DMS153 (cell line): ENCODE data around the gene GANC.
"Not testable (repeated sequence)": the region's sequence is repeated elsewhere in the genome, so short reads cannot be mapped to it uniquely, and the experiment has no call there.

Experiments
- DNase-seq: peaks from one replicate; lab custom pipeline; 2025; lab: John Stamatoyannopoulos, UW

GANC gene

GRCh38 chr15:42272939-42273899 is at the start of gene GANC, which contains the start of gene TMEM87A:
Gene GANC (plus strand): TSS chr15:42273201. CDS start chr15:42274482, 1,281 bp downstream.
Gene TMEM87A (minus strand): TSS chr15:42273433. CDS start chr15:42273398, 35 bp downstream.
- DNase-seq = peak; percentile 91

- no peak for DNase-seq
Measured at GRCh38 chr15:42226648-42227047, 46.4 kb upstream of the GANC start.

- no peak for DNase-seq
Measured at GRCh38 chr15:42228036-42228435, 45.0 kb upstream of the GANC start.

GRCh38 chr15:42228981-42229380 is 44.0 kb upstream of the GANC start:
- not testable (repeated sequence) for DNase-seq

- no peak for DNase-seq
Measured at GRCh38 chr15:42231088-42231487, 41.9 kb upstream of the GANC start.

- no peak for DNase-seq
Measured at GRCh38 chr15:42232606-42233005, 40.4 kb upstream of the GANC start.

GRCh38 chr15:42233107-42233506 is 39.9 kb upstream of the GANC start:
- DNase-seq = no peak

- DNase-seq = no peak
Measured at GRCh38 chr15:42239528-42240182, 33.3 kb upstream of the GANC start.

GRCh38 chr15:42240823-42241222 is 32.2 kb upstream of the GANC start:
- no peak for DNase-seq

- no peak for DNase-seq
Measured at GRCh38 chr15:42253300-42253699, 19.7 kb upstream of the GANC start.

- no peak for DNase-seq
Measured at GRCh38 chr15:42264795-42265194, 8.2 kb upstream of the GANC start.

- no peak for DNase-seq
Measured at GRCh38 chr15:42267286-42267685, 5.7 kb upstream of the GANC start.

- DNase-seq = no peak
Measured at GRCh38 chr15:42270551-42270950, 2.5 kb upstream of the GANC start.

GRCh38 chr15:42270996-42271395 is 2.0 kb upstream of the GANC start:
- no peak for DNase-seq

- no peak for DNase-seq
Measured at GRCh38 chr15:42273900-42274701, 1.1 kb downstream of the GANC start.

GRCh38 chr15:42274702-42274989 is 1.6 kb downstream of the GANC start:
- DNase-seq = no peak

GRCh38 chr15:42275780-42276391 is 2.9 kb downstream of the GANC start:
- no peak for DNase-seq

- DNase-seq = no peak
Measured at GRCh38 chr15:42276762-42277161, 3.8 kb downstream of the GANC start.

GRCh38 chr15:42279234-42279723 is 6.3 kb downstream of the GANC start:
- DNase-seq = no peak

GRCh38 chr15:42282344-42282743 is 9.3 kb downstream of the GANC start:
- no peak for DNase-seq

GRCh38 chr15:42282926-42283325 is 9.9 kb downstream of the GANC start:
- DNase-seq = no peak

- no peak for DNase-seq
Measured at GRCh38 chr15:42283671-42284070, 10.7 kb downstream of the GANC start.
